Measurements from ENCODE around the gene YPEL3. TPM values are rescaled to one million over a fixed set of nuclear protein-coding genes. Genes with fewer than 3 reads are reported as not detected.
A peak's percentile ranks its signal among the peaks of the same experiment; 100 is the strongest.
"Not testable (repeated sequence)": the region's sequence is repeated elsewhere in the genome, so short reads cannot be mapped to it uniquely, and the experiment has no call there.

The YPEL3 gene
- total RNA-seq, 2 donors from 2014 or later, result 26.1 to 31.4 TPM

- DNase-seq (ENCODE audit: low spot score), result no peak
- intact Hi-C loops (cut with DNase I), result no loop called here
These were observed 24.5 kb upstream of the YPEL3 start for GRCh38 chr16:30120340-30121105.

- no peak for DNase-seq (ENCODE audit: low spot score)
- intact Hi-C loops (cut with DNase I), result no loop called here
These were observed 23.4 kb upstream of the YPEL3 start for GRCh38 chr16:30119428-30119827.

DNA sequence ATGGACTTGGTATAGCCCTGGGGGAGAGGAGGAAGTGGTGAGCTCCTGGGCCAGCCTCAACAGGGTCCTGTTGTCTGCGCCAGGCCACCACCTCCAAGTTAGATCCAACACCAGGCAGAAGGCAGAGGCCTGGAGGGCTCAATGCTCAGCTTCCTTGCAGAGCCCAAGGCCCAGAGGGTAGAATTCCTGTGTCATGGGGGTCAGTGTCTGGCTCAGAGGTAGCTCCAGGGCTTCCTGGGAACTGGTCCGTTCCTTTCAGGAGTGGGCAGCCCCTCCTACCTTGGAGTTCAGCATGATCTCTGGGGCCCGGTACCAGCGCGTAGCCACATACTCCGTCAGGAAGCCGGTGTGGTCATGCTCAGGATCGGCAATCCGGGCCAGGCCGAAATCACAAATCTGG, 21.8 kb upstream of the YPEL3 start:
- intact Hi-C loops (cut with DNase I), result no loop called here
- DNase-seq (ENCODE audit: low spot score), result no peak

DNA sequence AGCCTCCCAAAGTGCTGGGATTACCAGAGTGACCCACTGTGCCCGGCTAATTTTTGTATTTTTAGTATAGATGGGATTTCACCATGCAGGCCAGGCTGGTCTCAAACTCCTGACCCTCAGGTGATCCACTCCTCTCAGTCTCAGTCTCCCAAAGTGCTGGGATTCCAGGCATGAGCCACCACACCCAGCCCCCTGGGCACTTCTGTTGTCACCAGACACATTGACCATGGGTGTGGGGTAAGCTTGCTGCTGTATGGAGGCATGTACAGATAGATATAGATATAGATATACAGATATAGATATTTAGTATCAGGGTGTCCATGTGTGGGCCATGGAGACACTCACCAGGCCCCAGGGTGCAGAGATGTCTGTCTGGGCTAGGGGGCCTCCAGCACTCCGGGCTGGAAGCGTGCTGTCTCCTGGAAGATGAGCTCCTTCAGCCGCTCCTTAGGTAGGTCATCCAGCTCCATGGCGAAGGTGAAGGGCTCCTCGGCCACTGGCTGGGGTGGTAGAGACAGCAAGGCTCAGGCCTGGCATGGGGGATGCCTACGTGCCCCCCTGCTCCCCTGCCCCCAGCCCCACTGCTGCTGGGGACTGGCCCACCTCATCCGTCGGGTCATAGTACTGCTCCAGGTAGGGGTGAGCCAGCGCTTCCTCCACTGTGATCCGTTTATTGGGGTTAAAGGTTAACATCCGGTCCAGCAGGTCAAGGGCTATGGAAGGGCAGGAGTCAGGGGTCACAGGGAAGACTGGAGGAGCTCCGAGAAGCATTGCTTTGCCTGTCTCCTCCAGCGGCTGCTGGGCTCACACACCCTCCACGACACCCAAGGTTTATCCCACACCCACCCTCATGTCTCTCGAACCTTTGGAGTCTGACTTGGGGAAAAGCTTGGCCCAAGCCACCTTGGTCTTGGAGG, 20.5 kb upstream of the YPEL3 start:
- intact Hi-C loops (cut with DNase I), result no loop called here
- no peak for DNase-seq (ENCODE audit: low spot score)

DNA sequence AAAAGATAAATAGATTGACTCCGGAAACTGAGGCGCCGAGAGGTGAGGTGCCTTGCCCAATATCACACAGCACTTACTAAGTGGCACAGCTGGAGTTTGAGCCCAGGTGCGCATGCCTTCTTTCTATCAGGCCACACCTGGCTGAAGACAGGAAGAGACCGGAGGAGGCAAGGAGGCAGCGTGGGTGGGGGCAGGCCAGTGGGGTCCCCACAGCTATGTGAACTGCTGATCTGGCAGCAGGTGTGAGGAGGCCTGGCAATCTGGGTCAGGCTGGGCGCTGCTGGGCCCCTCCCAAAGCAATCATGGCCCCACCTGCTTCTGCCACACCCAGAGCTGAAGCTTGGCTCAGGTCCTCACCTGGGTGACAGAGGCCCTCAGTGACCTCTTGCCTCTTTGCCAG, 19.2 kb upstream of the YPEL3 start:
- intact Hi-C loops (cut with DNase I), result no loop called here

GRCh38 chr16:30114833-30115232, 18.8 kb upstream of the YPEL3 start:
- DNase-seq (ENCODE audit: low spot score); intact Hi-C loops (cut with DNase I): not testable (repeated sequence)

More for the DNA sequence above, 19.2 kb upstream of the YPEL3 start:
- no peak for DNase-seq (ENCODE audit: low spot score)

GRCh38 chr16:30114411-30114810, 18.4 kb upstream of the YPEL3 start:
- intact Hi-C loops (cut with DNase I), result no loop called here
- DNase-seq (ENCODE audit: low spot score), result no peak

DNA sequence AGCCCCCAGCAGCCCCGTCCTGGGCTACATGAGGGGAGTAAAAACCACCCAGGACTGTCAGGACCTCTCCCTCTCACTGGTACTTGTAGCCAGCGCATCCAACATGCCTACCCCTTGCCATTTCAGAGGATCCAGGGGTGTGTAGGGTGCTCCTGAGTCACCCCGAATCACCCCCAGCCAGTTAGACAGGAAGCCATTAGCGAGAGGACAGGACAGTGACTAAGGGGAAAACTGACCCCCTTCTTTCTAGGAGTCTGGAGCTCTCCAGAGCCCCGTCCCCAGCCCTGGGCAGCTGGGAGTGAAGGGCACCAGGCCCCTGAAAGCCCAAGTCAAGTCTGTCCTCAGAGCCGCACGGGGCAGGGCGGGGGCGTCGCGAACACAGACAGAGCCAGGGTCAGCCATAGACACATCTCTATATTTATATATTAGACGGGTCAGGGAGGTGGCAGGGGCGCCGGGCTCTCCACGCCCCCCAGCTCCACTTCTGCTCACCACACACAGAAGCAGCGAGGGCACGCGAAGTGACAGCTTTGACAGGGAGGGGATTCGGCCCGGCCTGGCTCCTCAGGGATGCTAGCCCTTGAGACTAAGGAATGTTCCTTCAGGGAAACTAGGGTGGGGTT, 17.8 kb upstream of the YPEL3 start:
- no peak for DNase-seq (ENCODE audit: low spot score)
- intact Hi-C loops (cut with DNase I), result no loop called here

DNA sequence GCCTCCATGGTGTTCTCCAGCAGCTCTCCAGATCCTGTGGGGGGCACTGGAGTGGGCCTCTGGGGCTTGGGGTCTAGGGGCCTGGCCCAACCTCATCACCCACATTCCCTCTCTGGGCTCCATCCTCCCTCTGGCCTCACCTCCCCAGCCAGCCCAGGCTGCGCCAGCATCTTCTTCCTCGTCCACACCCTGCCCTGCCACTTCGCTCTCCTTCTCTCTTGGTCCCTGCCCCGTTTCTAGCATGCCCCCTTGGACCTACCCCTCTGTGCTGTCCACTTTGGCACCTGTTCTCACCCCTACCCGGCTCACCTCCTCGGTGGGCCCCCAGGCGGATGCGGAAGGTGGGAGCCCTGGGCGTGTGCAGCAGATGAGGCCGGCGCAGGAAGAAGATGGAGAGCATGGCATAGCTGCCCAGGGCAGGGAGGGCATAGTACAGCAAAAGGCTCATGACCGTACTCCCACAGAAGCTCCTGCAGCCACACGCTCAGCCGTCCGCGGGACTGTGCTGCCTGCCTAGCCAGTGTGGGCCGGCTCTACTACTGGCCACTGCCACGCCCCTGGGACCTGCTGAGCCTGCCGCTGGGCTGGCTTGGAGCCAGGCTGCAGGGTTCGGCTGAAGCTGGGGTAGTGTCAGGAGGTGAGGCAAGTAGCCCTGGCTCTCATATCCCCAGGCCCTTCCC, 17.2 kb upstream of the YPEL3 start, which contains the start of gene GDPD3:
Gene GDPD3 (minus strand): TSS at position 507 of the 680 bp plus-strand sequence. CDS start 59 bp downstream, at position 448.
- DNase-seq (ENCODE audit: low spot score), result no peak
- intact Hi-C loops (cut with DNase I), result no loop called here

DNA sequence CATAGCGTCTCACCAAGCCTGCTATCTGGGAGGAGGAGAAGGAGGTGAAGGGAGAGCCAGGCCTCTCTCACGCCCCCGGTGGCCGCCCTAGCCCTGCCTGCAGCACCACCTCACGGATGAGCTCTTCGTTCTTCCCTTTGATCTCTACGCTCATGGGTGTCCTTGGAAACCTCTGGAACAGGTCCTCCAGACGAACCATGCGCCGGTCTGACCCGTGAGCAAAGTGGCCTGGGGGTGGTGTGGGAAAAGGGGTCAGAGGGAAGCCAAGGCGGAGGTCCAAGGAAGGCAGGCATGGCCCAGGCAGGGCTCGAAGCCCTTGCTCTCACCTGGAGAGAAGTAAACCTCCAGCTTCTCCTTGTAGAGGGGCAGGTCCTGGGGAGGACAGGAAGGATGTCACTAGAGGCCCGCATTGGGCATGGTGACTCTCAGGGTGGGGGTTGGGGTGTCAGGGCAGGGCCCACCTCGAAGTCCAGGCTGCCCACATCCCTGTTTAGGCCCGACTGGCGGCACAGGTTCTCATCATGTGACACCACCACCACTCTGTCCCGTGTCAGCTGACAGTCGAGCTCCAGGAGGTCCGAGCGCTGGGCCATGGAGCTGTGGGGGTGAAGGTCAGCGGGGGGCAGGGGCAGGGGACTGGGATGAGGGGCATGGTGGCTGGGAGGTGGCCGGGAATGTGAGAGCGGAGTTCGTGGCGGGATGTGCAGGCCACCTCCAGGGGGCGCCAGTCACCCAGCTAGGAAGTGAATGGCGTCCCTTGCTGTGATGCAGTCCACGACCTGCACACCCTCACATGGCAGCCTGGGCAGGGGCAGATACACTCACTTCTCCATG, 16.4 kb upstream of the YPEL3 start:
- intact Hi-C loops (cut with DNase I), result no loop called here
- DNase-seq (ENCODE audit: low spot score), result peak; percentile 92

GRCh38 chr16:30110661-30111060, 14.6 kb upstream of the YPEL3 start:
- DNase-seq (ENCODE audit: low spot score), result no peak
- intact Hi-C loops (cut with DNase I), result loop anchor here in 1 of 2 donors (1.0 kb wide), 1 partner anchor 18 kb away; no protein-coding TSS in a partner anchor

GRCh38 chr16:30108059-30108850, 12.2 kb upstream of the YPEL3 start:
- no peak for DNase-seq (ENCODE audit: low spot score)
- intact Hi-C loops (cut with DNase I), result no loop called here

DNA sequence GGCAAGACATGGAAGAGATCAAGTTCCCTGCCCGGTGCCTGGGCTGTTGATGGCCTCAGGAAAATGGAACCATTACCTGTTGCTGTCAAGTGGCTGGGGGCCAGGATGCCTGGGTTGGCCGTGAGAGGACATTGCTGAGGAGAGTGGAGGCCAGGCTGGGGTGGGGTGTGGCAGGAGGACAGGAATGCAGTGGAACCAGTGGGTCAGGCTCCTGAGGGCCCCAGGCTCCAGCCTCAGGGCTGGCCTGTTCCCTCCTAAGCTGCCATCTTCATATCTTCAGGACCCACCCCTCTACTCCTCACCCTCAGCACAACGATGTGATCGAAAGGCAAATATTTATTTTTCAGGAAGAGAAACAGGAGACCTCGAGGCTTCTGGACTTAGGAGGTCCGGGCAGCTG, 8.5 kb upstream of the YPEL3 start:
- no peak for DNase-seq (ENCODE audit: low spot score)
- intact Hi-C loops (cut with DNase I), result loop anchor here in 1 of 2 donors (2.0 kb wide), 1 partner anchor 24 kb away; no protein-coding TSS in a partner anchor

- intact Hi-C loops (cut with DNase I), result loop anchor here in 1 of 2 donors (2.0 kb wide), 1 partner anchor 23 kb away; no protein-coding TSS in a partner anchor
- DNase-seq (ENCODE audit: low spot score), result no peak
These were observed 8.1 kb upstream of the YPEL3 start for GRCh38 chr16:30104090-30104489.

GRCh38 chr16:30096862-30097563, 1.0 kb upstream of the YPEL3 start:
- DNase-seq (ENCODE audit: low spot score), result no peak
- intact Hi-C loops (cut with DNase I), result loop anchor here in 1 of 2 donors (5.0 kb wide), 1 partner anchor 805 kb away; no protein-coding TSS in a partner anchor

- intact Hi-C loops (cut with DNase I), result loop anchor here in 1 of 2 donors (5.0 kb wide), 1 partner anchor 803 kb away; no protein-coding TSS in a partner anchor
- DNase-seq (ENCODE audit: low spot score), result no peak
These were observed 591 bp downstream of the YPEL3 start for GRCh38 chr16:30095166-30096078.
